Inflammatory macrophage treated with lipopolysaccharide for 4 hours (primary cell): ENCODE results near the gene TPST2.
"Not testable (repeated sequence)": the region's sequence is repeated elsewhere in the genome, so short reads cannot be mapped to it uniquely, and the experiment has no call there.

Experiments
- DNase-seq: peaks from one replicate; pipeline ENCODE4 v3.0.0-alpha.2; 2020

TPST2 gene

GRCh38 chr22:26528518-26528917 lies 61.4 kb downstream of the TPST2 start:
- not testable (repeated sequence) for DNase-seq

DNA sequence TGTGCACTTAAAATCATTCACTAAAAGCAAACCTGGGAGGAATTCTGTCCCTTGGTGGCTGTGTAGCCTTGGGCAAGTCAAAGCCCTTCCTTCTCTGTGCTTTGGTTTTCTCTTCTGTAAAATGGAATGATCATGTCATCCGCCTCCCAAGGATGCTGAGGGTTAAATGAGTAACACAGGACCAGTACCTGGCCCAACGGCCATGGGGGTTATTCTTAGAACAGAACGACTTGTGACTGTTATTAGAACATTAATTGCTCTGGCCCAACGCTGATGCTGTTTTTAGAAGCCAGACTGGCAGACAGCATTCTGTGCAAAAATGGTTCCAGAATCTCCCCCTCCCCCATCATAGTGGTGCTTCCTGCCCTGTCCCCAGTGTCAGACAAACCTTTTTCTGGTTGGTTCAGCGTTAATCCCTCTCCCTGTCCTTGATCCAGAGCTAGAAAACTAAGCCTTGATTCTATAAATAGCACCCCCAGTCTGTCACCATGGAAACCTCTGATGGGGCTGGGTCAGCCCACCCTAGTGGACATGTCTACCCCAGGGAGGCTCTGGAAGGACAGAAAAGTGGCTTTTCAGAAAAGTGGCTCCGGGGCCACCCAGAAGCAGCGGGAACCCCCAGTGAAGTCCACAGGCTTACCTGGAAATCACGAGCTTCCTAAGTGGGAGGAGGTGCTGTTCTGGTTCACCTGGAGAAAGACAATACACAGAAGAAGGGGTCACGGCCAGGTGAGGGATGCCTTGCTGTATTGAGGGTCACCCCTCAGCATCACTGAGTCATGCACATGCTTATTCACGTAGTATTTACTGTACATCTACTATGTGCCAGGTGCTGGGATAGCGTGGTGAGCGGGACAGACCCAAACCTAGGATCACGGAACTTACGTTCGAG lies 62.1 kb downstream of the TPST2 start:
- no peak for DNase-seq

DNA sequence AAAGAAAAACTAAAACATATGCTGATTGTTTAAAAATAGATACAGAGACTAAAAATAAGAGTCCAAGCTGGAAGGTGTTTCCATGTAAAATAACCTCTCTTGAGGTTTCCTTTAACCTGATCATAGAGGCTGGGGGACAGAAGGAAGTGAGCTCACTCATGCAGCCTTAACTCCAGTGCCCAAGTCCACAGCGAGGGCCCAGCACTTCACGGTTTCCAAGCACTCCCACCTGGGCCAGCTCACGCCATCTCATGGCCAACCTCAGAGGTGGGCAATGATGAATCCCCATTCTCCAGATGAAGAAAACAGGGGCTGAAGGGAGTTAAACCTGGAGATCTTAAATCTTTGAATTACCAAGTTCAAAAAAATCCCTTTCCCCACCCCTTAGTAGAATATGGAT lies 62.8 kb downstream of the TPST2 start:
- DNase-seq = no peak

DNA sequence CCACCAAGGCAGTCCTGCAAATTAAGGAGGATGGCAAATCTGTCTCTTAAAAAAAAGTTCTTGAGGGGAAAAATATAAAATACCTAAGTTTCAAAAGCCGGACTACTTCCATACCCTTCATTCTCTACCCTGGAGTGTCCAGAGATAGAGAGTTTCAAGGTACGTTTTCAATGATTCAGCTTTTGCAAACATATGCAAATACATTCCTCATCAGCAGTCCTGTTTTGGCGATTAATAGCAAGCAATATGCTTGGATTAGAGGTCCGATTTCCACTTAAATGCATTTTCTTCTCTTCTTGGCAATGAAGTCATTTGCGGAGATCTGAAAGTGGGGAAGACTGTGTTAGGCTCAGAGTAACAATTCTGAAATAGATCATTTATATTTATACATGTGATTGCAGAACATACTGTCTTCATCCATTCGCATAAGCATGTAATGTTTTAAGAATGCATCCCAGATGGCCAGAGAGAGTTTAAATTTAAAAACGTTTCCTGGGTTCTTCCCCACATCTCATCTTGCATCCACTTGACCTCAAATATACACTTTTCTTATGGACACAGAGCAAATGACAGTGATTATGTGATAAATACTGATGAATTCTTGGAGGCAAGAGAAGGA lies 63.9 kb downstream of the TPST2 start:
- no peak for DNase-seq

- DNase-seq = no peak
Observed at GRCh38 chr22:26524870-26525269, 65.1 kb downstream of the TPST2 start.

- no peak for DNase-seq
Observed at GRCh38 chr22:26522592-26522991, 67.3 kb downstream of the TPST2 start.

DNA sequence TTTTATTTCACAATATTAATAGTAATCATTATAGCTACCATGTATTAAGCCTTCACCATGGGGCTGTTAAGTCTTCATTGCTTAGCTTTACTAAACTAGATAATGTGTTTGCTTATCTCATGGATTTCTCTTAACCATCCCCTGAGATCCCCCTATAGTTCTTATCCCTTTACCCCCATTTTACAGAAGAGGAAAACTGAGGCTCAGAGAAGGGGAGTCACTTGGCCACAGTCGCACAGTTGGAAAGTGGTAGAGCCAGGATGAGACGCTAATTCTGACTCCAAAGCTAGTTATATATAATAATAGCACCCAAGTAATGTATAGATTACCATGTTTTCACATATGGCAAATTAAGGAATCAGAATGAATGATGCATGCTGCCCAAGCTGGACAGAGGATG lies 67.9 kb downstream of the TPST2 start:
- no peak for DNase-seq

GRCh38 chr22:26517429-26517828 lies 72.5 kb downstream of the TPST2 start:
- no peak for DNase-seq

DNA sequence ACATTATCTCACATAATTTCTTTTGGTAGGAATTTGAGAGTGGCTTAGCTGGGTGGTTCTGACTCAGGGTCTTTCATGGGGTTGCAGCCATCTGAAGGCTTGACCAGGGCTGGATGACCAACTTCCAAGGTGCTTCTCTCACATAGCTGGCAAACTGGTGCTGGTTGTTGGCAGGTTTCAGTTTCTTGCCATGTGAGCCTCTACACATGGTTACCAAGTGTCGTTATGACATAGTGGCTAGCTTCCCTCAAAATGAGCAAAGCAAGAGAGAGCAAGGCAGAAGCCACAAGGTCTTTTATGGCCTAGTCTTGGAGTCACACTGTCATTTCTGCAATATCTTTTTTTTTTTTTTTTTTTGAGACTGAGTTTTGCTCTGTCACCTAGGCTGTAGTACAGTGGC lies 73.4 kb downstream of the TPST2 start:
- no peak for DNase-seq

DNA sequence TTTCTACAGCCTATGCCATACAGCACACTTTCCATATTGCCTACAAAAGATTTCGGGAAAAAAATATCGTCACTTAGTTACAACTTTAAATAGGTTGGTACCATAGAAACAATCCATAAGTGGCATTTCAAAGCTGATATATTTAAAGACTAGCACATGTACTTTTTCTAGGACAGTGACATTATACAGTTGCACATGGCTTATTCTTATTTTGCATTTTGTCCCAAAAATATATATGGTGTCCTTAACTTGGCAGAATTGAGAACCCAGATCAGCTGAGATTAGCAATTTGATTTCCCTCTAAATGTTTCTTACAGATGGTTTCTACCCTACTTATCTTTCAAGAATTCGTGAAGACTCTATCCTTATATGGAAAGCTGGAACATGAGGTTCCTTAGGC lies 74.0 kb downstream of the TPST2 start:
- no peak for DNase-seq

GRCh38 chr22:26514419-26515161 lies 75.3 kb downstream of the TPST2 start:
- no peak for DNase-seq

DNA sequence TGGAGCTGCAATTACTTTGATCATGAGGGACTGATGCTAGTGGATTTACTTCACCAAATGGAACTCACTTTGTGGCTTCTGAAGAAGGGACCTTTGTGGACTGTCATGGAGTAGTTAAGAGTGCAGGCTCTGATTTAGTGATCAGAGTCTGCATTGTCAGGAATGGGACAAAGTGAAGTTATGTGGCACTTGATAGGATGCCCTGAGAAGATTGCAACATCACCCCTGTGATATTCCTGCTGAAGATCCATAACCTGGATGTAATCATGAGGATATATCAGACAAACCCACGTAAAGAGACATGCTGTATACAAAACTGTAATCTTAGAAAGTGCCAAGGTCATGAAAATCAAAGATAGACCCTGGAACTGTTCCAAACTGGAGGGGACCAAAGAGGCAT lies 76.1 kb downstream of the TPST2 start:
- no peak for DNase-seq

GRCh38 chr22:26512149-26512793 lies 77.7 kb downstream of the TPST2 start, which contains the start of gene TFIP11:
Gene TFIP11, minus strand, starts transcription at chr22:26512473. Its CDS starts 2,201 bp downstream, at chr22:26510272.
- peak; percentile 94 for DNase-seq

DNA sequence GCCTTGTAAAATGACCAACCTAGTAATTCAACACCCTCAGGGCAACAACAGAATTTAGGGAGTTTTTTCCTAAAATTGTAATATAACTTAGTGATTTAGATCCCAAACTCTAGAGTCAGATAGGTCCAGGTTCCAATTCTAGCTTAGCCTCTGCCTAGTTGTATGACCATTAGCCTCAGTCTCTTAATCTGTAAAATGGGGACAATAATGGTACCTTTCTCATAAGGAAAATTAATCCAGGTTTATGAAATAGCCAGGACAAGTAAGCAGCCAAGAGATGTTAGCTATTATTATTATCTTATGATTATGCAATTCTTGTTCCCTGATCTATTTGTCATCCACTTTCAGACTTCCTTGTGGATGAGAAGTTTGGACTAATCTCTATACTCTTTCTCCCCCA lies 81.8 kb downstream of the TPST2 start:
- DNase-seq = no peak

- no peak for DNase-seq
Observed at GRCh38 chr22:26503758-26504157, 86.2 kb downstream of the TPST2 start.

GRCh38 chr22:26502688-26503561 lies 87.0 kb downstream of the TPST2 start:
- DNase-seq = peak; percentile 37

DNA sequence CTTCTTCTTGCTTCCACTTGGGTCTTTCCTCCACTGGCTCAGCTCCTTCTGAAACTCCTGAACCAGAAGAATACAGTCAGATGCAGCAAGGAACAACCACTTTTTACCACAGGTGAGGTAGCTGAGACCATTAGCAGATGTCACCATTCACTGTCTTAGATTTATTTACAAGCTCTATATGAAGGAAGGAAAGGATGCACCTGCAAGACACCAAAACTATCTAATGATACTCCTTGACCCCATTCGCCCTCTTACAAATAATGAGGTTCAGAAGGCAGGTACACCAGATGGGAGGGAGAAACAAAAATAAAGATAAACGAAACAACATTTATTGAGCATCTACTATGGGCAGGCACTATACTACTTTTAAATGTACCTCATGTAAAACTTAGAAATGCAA lies 87.9 kb downstream of the TPST2 start:
- no peak for DNase-seq

GRCh38 chr22:26499188-26499703 lies 90.7 kb downstream of the TPST2 start:
- DNase-seq = no peak

DNA sequence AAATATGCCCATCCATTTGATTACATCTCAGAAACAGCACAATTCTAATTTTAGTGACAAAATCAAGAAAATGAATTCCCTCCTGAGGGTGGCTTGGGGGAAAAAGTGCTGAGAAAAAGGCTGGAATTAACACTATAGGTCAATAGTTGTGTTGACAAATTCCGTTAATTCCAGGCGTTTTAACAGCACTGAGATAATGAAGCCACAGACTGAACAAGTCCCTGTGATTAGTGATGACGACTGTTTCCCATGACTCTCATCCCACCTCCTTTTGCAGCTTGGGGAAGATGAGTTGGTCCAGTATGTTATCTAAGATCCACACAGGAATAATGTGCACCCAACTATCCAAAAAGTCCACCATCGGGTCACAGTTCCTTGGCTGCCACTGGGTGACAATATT lies 93.5 kb downstream of the TPST2 start:
- DNase-seq = no peak

- no peak for DNase-seq
Observed at GRCh38 chr22:26494506-26494905, 95.4 kb downstream of the TPST2 start.

GRCh38 chr22:26492220-26492619 lies 97.7 kb downstream of the TPST2 start:
- DNase-seq = no peak
